Stimulated activated CD4-positive, alpha-beta T cell treated with anti-CD3 and anti-CD28 coated beads, Interleukin-15, amount 100 ng/mL, for 24 hours (primary cell): Measurements from ENCODE around the gene CDC20.
"Not testable (repeated sequence)": the region's sequence is repeated elsewhere in the genome, so short reads cannot be mapped to it uniquely, and the experiment has no call there.

Experiments used
- DNase-seq: peaks from one replicate; pipeline ENCODE4 v3.0.0-alpha.2; 2020

CDC20 gene

DNA sequence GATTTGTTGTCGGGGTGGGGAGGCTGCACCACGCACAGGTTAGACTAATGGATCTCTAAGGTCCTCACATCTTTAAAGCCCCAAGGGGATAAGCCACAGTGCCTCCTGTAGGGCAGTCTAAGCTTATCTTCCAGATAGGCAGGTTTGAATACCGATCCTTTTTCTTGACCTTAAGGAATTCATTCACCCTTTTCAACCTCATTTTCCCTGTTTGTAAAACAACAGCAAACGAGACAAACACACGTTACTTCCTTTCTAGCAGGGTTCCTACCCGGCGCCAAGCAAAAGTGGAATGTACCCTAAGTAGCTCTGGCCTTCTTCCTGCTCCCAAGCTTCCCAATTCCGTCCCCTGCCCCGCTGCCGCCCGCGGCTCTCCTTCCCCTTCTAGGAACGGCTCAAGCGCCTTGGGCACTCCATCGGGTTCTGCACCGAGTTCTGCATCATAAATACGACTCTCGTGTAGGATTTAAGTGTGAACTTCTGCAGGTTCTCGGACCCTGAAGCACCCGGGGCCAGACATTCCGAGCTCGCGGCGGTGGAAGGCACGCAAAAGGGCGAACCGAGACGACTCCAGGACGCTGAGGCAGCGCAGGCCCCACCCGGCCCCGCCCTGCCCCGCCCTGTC lies 548 bp upstream of the CDC20 start:
- peak; percentile 34 for DNase-seq

DNA sequence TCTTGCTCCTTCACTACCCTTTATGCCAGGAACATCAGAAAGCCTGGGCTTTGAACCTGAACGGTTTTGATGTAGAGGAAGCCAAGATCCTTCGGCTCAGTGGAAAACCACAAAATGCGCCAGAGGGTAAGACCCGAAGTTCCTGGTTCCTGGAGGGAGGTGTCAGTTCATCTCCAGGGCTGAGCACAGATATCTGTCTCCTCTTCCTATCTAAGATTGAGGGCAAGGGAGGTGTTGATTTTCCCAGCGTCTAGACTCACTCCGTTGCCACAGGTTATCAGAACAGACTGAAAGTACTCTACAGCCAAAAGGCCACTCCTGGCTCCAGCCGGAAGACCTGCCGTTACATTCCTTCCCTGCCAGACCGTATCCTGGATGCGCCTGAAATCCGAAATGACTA lies 915 bp downstream of the CDC20 start:
- no peak for DNase-seq

DNA sequence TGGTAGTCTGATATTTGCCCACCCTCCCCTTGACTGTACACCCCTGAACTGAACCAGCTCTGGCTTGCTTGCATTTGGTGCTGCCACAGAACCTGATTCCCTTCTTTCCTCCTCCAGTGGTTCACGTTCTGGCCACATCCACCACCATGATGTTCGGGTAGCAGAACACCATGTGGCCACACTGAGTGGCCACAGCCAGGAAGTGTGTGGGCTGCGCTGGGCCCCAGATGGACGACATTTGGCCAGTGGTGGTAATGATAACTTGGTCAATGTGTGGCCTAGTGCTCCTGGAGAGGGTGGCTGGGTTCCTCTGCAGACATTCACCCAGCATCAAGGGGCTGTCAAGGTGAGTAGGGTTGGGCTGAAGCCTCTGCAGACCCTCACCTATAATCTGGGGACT lies 1.8 kb downstream of the CDC20 start:
- no peak for DNase-seq

DNA sequence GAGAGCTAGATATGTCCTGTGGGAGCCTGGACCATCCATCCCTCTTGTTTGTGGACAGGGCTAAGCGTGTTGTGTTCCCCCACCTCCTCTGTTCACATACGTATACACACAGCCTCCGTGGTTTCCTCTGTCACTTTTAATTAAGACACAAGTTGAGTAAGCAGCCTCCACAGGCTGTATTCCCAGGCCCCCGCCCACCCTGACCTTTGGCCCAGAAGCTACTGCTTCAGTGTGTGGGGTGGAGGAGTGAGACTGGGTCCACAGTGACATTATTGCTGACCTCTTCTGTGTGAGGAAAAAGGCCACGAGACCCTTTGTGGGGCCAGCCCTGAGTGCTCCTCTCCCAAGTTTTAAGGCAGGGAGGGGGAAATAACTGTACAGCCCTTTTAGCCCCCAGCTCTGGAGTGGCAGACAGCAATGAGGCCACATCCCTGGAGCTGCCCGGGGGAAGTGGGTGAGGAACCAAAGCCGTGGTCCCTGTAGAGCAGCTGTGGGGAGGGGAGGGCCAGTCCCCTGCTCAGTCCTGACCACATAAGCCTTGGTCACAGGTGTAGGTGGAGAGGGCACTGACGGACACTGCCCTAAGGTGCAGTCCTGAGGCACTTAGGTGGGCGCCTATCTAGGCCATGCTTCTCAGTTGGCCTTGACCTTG lies 4.6 kb downstream of the CDC20 start:
- peak; percentile 34 for DNase-seq

DNA sequence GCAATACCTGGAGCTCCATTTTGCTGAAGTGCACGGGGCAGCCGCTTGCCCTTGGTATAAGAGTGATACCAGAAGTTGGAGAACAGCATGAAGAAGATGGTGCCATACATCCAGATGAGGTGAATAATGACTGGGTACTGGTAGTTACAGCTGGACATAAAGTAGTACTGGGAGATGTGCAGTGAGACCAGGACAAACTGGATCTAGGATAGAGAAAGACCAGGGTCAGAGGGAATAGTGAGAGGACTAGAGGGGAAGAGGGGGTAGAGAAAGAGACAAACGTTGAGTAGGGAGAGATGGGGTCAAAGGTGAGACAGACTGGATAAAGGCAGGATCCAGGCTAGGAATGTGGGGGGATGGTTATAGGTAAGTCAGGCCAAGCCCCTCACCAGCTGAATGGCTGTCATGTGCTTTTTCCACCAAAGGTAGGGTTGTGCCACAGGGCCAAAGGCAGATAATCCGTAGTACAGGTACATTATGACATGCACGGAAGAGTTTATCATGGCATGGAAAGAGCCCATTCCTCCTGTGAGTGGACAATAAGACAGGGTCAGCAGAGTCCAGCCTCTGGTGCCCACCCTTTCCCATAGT lies 5.2 kb downstream of the CDC20 start:
- no peak for DNase-seq

DNA sequence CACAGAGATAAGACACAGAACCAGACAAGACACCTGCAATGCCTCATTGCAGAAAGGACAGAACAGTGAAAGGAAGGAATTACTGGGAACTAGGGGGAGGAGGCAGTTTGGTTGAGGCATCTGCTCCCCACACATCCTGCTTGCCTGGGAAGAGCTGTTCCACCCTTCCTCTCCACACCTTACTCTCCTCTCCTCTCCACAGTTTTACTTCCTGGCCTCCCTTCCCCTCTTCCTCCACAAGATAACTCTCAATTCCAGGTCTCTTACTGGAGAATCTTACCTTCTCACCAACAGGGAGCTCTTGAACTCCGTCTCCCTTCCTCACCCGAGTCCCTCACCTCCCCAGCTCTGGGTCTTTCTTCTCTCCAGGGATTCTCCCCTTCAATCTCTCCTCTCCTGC lies 6.9 kb downstream of the CDC20 start:
- no peak for DNase-seq

DNA sequence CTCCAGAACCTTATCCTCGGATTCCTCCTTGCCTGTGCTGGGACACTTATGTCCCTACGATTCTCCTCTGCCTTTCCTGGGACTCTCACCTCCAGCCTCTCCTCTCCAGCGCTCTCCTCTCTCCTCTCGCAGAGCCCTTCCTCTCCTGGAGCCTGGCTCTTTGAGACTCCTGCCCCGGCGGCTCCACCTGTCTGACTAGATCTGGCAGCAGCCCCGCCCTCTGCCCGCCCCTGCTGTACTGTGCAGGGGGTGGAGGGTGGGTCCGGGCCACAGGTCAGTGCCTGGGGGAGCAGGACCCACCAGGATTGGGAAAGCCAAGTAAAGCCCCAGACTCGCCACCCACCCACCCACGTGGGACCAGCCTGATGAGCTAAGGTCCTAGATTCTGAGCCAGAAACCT lies 7.4 kb downstream of the CDC20 start:
- DNase-seq, result peak; percentile 41

DNA sequence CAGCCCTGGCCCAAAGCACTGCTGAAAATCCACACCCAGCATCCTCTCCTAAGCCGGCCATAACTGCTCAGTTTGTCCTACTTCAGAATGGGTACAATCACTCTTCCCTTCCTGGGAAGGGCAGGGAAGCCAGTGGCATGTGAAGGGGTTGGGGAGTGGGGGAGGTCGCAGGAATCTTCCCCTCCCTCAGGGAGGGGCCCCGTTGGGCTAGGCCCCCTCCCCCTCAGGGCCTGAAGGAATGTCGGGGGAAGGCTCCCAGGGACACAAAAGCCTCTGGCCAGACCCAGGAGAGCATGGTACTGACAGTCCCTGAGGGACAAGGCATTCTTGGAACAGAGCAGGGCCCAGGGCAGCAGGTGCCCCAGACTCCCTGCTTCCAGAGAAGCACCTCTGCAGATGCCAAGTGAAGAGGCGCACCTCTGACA lies 7.8 kb downstream of the CDC20 start:
- no peak for DNase-seq

DNA sequence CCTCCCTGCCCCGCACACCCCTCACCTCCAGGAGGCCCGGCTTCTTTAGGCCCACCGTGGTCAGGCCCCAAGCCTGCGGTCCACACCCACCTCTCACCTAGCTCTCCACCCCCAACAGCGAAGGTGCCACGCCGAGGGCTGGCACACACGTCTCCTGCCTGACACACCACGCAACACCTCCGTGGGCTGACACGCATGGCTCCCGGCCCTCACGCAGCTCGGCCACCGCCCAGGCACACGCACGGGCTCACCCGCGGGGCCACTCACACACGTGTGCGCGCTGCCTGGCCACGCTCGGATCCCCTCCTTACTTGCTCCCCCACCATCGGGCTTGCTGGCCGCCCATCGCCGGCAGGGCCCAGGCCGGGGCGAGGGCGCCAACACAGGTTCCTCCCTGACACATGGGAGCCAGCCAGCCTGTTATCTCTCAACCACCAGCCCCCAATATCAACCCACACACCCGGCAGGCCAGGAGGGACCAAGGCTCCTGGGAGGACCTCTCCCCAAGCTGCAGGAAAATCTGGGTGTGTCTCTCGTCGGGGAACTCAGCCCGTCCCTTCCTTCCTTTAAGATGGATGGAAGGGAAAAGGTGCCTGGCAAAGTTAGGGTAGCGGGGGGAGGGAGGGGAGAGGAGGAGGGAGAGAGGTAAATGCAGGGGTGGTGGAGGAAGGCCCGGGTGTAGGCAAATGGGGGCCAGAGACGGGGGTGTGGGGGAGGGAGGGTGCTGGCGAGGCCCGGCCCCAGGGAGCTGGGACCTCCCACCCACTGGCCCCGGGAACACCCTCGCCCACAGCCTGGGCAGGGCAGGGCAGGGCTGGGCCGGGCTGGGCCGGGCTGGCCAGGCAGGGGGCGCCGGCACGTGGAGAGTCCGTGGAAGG lies 8.5 kb downstream of the CDC20 start:
- DNase-seq, result peak; percentile 59

DNA sequence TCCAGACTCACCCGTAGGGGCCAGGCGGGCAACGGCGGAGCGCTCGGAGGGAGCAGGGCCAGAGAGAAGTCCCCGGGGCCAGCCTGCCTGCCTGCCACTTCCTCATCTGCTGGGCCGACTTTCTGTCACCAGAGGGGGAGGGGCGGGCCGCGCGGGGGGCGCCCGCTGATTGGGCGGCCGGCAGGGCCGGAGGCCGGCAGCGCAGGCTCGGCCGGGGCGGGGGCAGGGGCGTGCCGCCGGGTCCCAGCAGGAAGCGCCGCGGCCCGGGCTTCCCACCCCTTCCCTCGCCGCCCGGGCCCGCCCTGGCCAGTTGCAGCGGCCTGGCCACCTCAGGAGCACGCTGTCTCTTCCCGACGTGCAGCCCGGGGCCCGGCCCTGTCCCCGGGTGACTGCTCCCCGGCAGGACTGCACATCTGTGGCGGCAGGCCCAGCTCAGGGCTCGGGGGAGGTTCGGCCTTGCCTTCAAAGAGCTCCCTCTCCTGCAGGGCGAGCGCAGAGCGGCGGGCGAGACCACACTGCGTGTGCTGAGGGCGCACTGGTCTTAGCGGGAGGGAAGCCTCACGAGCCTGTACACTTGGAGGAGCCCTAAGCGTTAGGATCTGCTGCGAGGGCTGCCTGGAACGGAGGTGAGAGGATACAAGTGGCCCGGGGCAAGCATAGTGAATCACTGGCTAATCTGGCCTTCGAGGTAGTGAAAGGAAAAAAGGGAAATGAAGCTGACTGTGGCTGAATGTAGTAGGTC lies 9.3 kb downstream of the CDC20 start, which contains the start of gene ELOVL1:
Gene ELOVL1, minus strand, starts transcription at position 108 of the 742 bp plus-strand sequence. CDS start 2,402 bp downstream, outside the sequence.
- peak; percentile 96 for DNase-seq

DNA sequence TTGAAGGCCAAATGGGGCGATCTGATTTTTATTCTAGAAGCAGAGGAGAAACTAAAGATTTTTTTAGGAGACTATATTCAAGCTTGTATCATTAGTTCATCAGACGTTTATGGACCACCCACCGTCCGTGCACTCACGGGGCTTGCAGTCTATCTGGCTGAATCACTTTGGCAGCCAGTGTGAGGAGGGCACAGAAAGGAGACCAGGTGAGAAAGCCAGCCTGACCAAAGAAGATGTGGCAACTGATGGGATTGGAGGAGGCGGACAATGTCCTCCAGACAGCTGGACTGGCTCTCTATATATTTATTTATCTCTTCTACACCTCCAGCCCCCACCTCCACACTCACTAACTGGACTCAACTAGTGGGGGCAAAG lies 9.9 kb downstream of the CDC20 start:
- no peak for DNase-seq

DNA sequence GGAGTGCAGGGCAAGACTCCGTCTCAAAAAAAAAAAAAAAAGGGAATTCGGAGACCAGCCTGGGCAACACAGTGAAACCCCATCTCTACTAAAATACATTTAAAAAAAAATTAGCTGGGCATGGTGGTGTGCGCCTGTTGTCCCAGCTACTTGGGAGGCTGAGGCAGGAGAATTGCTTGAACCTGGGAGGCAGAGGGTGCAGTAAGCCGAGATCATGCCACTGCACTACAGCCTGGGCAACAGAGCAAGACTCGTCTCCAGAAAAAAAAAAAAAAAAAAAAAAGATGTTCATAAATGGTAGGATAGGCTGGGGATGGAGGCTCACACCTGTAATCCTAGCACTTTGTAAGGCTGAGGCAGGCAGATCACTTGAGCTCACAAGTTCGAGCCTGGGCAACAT lies 11.0 kb downstream of the CDC20 start:
- not testable (repeated sequence) for DNase-seq

DNA sequence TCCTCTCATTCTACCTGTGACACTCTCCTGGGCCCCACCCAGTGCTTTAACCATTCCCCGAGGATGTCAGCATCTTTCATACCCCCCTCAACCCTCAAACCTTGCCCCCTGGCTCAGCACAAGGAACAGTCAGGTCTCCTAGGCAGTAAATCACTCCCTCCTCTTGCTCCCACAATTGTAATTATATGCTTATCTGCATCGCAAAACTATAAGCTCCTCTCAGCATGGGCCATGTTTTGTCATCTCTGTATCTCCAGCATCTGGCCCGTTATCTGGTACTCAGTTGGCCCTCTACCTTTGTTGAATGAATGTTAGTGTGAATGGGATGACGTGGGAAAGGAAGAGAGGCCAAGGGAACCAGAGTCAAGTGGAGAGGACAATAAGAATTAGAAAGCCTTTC lies 11.8 kb downstream of the CDC20 start:
- DNase-seq, result no peak

DNA sequence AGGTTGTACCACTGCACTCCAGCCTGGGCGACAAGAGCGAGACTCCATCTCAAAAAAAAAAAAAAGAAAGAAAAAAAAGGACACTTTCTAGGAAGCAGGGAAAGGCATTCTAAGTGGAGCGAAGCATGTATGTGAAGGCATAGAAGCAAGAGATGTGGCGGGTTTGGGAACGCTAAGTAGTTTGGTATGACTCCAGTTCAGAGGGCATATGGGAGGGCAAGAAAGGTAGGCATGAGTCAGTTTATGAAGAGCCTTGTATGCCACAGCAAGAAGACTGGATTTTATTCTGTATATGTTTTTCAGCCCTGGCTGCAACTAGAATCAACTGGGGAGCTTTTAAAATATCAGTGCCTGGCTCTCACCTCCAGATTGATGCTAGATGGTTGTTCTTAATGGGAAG lies 13.4 kb downstream of the CDC20 start:
- no peak for DNase-seq

DNA sequence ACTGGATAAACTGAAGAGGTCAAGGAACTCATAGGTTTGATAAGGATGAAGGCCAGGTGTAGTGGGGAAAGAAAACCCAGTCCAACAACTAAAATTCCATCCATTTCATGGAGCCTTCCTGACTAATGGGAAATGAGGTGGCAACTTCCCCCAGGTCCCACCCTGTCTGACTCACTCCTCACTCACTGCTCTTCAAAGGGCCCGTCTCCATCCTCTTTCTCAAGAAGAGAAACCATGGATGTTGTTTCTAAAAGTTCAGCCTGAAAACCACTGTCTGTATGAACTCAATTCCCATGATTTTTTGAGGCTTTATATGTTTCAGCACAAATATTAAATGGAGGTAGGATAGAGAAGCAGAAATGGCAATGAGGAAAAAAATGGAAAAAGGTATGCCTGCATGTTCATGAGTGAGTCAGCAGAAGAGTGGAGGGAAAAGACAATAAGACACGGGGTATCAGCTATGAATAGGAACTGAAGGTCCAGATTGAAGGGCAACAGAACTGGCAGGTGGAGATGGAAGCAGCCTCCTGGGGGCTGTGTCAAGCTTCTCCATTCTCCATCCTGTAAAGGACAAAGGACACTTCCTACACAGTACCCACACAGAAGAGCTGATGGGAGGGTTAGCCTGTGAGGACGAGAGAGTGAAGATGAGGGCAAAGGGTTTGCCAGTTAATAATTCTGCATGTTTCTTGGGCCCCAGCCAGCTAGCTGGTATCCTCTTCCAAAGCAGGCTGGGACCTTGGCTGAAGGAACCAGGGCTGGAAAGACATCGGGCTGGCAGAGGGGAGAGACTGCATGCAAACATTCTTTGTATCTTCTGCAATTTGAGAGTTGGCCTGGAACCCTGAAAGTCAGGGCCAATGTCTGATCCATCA lies 14.5 kb downstream of the CDC20 start:
- no peak for DNase-seq

DNA sequence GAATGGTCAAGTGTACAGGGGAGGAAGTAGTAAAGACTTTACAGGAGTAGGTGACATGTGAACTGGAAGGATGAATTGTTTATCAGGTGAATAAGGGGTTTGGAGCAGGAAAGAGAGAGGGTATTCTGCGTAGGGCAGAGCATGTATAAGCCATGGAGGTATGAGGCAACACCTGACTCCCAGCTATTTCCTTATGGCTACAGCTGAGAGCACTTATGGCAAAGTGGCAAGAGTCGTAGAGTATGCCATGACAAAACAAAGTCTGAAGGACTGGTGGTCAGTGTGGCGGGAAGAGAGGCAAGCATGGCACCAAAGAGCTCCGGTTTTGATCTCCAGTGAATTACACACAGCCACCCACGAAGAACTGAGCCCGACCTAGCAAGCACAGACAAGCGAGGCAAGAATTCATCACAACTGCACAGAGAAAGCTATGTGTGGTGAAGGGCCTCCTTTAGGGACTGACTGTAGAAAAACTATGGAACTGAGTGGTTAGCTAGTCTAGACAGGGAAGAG lies 18.0 kb downstream of the CDC20 start:
- no peak for DNase-seq

DNA sequence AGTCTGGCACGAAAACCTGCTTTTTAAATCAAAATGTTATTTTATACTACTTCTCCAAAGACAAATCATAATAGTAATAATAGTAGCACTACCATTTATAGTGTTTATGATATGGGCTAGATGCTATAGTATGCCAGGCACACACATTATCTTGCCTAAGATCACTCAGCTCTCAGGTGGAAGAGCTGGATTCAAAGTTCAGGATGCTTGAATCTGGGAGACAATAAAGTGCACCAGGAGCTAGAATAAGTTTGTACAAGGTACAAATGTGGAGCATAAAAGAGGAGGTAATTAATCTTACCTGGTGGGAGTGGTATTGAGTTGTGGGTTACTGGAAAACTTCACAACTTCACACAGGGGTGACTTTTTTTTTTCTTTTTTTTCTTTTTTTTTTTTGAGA lies 19.1 kb downstream of the CDC20 start:
- no peak for DNase-seq

DNA sequence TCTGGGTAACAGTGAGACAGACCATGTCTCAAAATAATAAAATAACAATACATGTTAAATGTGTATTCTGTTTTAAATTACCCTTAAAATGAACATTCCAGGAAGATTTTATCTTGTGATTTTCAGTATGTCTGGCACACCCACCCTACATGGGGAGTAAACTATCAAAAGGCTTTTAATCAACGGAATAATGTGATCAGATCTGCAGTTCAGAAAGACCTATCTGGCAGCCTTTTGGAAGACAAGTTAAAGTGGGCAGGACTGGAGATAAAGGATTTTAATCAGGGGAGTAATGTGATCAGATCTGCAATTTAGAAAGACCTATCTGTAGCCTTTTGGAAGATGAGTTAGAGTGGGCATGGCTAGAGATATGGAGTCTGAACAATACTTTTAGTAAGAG lies 20.7 kb downstream of the CDC20 start:
- DNase-seq, result no peak

DNA sequence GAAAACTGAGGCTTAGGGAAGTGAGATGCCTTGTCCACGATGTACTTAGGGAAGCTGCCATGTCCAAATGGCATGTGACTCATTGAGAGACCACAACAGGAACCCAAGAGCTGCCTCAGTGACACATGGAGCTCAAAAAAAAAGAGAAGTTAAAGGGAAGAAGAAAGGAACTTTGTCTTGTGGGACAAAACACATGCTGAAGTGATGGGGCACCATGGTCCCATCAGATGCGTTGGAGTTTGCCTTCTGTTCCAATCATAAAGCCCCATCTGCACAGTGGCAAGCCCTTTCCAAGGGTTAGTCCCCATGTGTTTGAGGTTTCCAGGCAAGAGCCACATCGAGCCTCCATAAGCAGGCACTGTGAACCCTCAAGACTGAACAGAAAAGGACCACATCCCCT lies 22.8 kb downstream of the CDC20 start:
- no peak for DNase-seq

DNA sequence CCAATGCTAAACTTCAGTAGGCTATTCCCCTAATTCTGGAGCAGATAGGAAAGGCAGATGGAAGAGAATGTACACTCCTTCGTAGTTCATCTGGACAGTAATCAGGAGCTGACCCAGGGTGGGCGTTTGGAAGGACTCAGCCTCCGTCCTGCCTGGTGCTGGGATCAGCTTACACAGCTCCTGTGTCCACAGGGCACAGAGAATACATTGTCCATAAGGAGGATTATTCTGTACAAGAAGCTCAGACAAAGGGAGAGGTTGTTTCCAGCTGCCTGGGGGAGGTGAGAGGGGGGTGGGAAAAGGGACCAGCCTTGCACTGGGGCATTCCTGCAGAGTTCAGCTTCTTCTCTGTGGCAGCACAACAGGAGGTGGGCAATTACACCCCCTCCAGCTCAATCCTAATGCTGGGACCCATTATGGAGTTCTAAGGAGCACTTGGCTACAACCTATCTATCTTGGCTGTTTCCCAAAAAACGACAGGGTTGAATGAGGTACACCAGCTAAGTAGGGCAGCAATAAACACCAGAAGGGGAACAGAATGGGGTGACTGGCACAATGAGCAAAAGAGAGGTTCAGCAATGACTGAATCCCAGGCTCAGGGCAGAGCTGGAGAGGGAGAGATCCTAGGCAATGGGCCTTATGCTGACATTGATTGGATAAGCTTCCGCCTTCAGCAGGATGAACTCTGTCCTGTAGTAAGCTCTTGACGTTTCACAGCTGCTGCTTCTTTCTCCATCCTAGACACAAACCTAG lies 23.4 kb downstream of the CDC20 start:
- DNase-seq, result no peak

DNA sequence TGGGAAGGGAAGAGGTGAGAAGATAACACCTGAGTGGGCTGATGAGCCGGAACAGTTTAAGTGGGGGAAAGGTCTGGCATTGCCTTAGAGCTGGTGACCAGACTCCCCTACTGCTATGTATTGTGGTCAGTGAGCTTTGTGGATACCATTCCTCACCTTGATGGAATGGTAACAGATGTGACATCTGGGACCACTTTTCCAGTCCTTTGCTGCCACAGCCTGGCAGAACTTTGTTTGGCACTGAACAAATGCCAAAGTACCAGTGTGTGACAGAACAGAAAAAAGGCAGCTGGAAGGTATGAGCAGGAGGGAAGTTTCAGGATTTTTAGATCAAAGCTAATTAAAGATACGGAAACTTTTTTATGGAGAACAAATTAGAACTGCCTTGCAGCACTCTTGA lies 24.7 kb downstream of the CDC20 start:
- DNase-seq, result no peak
